ENCODE data around the gene DOP1A.

- no peak for TF ChIP-seq CTCF (conservative IDR thresholded peaks at IDR 0.05)
- no peak for TF ChIP-seq ZFX (IDR thresholded peaks at IDR 0.05)
These were observed 132.4 kb downstream of the DOP1A start for GRCh38 chr6:83199863-83200225.
